Neural cell (in vitro differentiated cells): ENCODE data around the gene ACBD6. TPM values are rescaled to one million over a fixed set of nuclear protein-coding genes. Genes with fewer than 3 reads are reported as not detected.

Experiments
- H2AFZ ChIP-seq: fragments of 200-600, 300-800 bp; sonication (generic), shearing (Covaris generic); 2 replicates; pipeline ENCODE4 v1.6.0; 2014; ENCODE audit warnings: low read depth, mild to moderate bottlenecking, antibody characterized with exemption, low read length, moderate library complexity
- H3F3A ChIP-seq: fragments of 200-600 bp; shearing (Covaris generic); 2 replicates; pipeline ENCODE4 v1.6.1; 2016; ENCODE audit warnings: mild to moderate bottlenecking, moderate library complexity, mixed read lengths, antibody characterized with exemption, low read length; ENCODE audit not compliant: insufficient read depth, poor library complexity, severe bottlenecking
- H3K27ac ChIP-seq: fragments of 200-600, 300-800 bp; sonication (generic), shearing (Covaris generic); 2 replicates; pipeline ENCODE4 v1.5.1; 2014; ENCODE audit warnings: mild to moderate bottlenecking, low read length, moderate library complexity
- H3K27me3 ChIP-seq: fragments of 300-800, 200-600 bp; sonication (generic), shearing (Covaris generic); 2 replicates; pipeline ENCODE4 v1.6.0; 2014; ENCODE audit warnings: mild to moderate bottlenecking, low read depth, low read length, moderate library complexity; ENCODE audit not compliant: insufficient read depth
- H3K36me3 ChIP-seq: fragments of 300-800, 200-600 bp; sonication (generic), shearing (Covaris generic); 2 replicates; pipeline ENCODE4 v1.5.1; 2014; ENCODE audit warnings: mild to moderate bottlenecking, antibody characterized with exemption, low read length, moderate library complexity; ENCODE audit not compliant: insufficient read depth
- H3K4me2 ChIP-seq: fragments of 300-800, 200-600 bp; sonication (generic), shearing (Covaris generic); 2 replicates; pipeline ENCODE4 v1.6.0; 2014; ENCODE audit warnings: mild to moderate bottlenecking, low read length
- H3K4me3 ChIP-seq: fragments of 300-800, 200-600 bp; sonication (generic), shearing (Covaris generic); 2 replicates; pipeline ENCODE4 v1.5.1; 2014; ENCODE audit warnings: mild to moderate bottlenecking, low read length, moderate library complexity
- H3K79me2 ChIP-seq: fragments of 200-600 bp; shearing (Covaris generic); replicated peaks from 2 replicates; pipeline ENCODE4 v1.6.0; 2014; ENCODE audit warnings: mild to moderate bottlenecking, low read length, moderate library complexity; ENCODE audit not compliant: insufficient read depth
- H3K9ac ChIP-seq: fragments of 300-800, 200-600 bp; sonication (generic), shearing (Covaris generic); 2 replicates; pipeline ENCODE4 v1.6.1; 2016; ENCODE audit warnings: mild to moderate bottlenecking, low read length, mixed read lengths
- H3K9me2 ChIP-seq: fragments of 200-600 bp; shearing (Covaris generic); 2 replicates; pipeline ENCODE4 v1.6.1; 2016; ENCODE audit warnings: mild to moderate bottlenecking, low read length, mixed read lengths; ENCODE audit not compliant: insufficient read depth
- H3K9me3 ChIP-seq: fragments of 200-600, 300-800 bp; sonication (generic), shearing (Covaris generic); 2 replicates; pipeline ENCODE4 v1.6.1; 2016; ENCODE audit warnings: mild to moderate bottlenecking, mixed run types, low read length, moderate library complexity, mixed read lengths
- H4K20me1 ChIP-seq: fragments of 200-600 bp; shearing (Covaris generic); 2 replicates; pipeline ENCODE4 v1.6.1; 2016; ENCODE audit warnings: mild to moderate bottlenecking, mixed run types; ENCODE audit not compliant: insufficient read depth
- CTCF ChIP-seq: fragments of 450-650 bp; IDR thresholded peaks from 2 replicates; pipeline ENCODE4 v1.5.1; 2014; ENCODE audit warnings: antibody characterized with exemption, mild to moderate bottlenecking, moderate library complexity; ENCODE audit not compliant: poor library complexity, severe bottlenecking
- EP300 ChIP-seq: fragments of 450-650 bp; conservative IDR thresholded peaks from 2 replicates; pipeline ENCODE4 v1.6.1; 2014; ENCODE audit warnings: antibody characterized with exemption, mild to moderate bottlenecking, moderate library complexity; ENCODE audit not compliant: poor library complexity, severe bottlenecking
- EZH2 ChIP-seq: fragments of 200-600, 300-800 bp; shearing (Covaris generic), sonication (generic); IDR thresholded peaks from 2 replicates; pipeline ENCODE4 v1.6.1; 2014; ENCODE audit warnings: antibody characterized with exemption, low read length, borderline replicate concordance, mild to moderate bottlenecking; ENCODE audit not compliant: insufficient read depth, poor library complexity, severe bottlenecking
- MXI1 ChIP-seq: fragments of 450-650 bp; conservative IDR thresholded peaks from 2 replicates; pipeline ENCODE4 v1.6.1; 2014; ENCODE audit warnings: antibody characterized with exemption, mild to moderate bottlenecking; ENCODE audit not compliant: poor library complexity, severe bottlenecking
- POLR2AphosphoS5 ChIP-seq: IDR thresholded peaks from 2 replicates; pipeline ENCODE4 v1.6.1; 2012
- RAD21 ChIP-seq: fragments of 450-650 bp; conservative IDR thresholded peaks from 2 replicates; pipeline ENCODE4 v1.6.1; 2014; ENCODE audit warnings: antibody characterized with exemption, mild to moderate bottlenecking, moderate library complexity
- REST ChIP-seq: IDR thresholded peaks from 2 replicates; pipeline ENCODE4 v1.6.1; 2012; ENCODE audit warnings: borderline replicate concordance
- SMC3 ChIP-seq: fragments of 450-650 bp; conservative IDR thresholded peaks from 2 replicates; pipeline ENCODE4 v1.6.1; 2014; ENCODE audit warnings: antibody characterized with exemption, mild to moderate bottlenecking, moderate library complexity; ENCODE audit not compliant: poor library complexity
- TAF1 ChIP-seq: IDR thresholded peaks from 2 replicates; pipeline ENCODE4 v1.6.1; 2012; ENCODE audit warnings: low read depth
- polyA plus RNA-seq: library from polyadenylated mRNA; depleted of rRNA; stranded (reverse); fragments of >200 nt; gene quantifications from 2 replicates; pipeline ENCODE4 v1.2.3, GENCODE V29; 2014

Gene ACBD6
- polyA plus RNA-seq, 1 donor from 2014 or later: 92.4 TPM

DNA sequence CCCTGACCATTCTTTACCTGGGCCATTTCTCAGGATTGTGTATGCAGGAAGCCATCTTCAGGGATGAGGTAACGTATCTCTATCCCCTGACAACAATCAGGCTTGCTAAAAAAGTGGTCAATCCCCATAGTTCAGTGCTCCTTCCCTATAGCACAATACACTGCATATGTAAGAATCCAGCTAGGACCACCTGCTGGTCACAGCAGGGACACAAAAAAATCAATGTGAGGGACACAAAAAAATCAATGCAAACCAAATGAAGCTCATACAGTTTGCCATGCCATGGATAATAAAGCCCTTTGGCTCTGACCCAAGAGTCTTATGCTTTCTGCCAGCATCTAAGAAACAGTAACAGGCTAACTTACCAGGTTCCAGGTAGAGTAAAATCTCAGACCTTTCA is 16.3 kb downstream of the ACBD6 start:
- Histone ChIP-seq H3K9ac (no peak overlapping the region), H4K20me1 (no peaks in the 10 kb centered on the region), H3K9me3 (no peaks in the 10 kb centered on the region), H3K4me3 (no peak overlapping the region), H2AFZ (no peak overlapping the region), H3F3A (no peaks in the 10 kb centered on the region), H3K27me3 (no peaks in the 10 kb centered on the region), H3K27ac (no peak overlapping the region), H3K4me2 (no peak overlapping the region), H3K36me3 (peaks cover 5% of the 10 kb centered on the region), H3K9me2 (no peaks in the 10 kb centered on the region), H3K79me2 (no peaks in the 10 kb centered on the region)
- TF ChIP-seq TAF1 (no peak), MXI1 (no peak), POLR2AphosphoS5 (no peak), EZH2 (no peak), SMC3 (no peak), EP300 (no peak), RAD21 (no peak), CTCF (no peak), REST (no peak)

GRCh38 chr1:180484490-180484889 is 17.9 kb downstream of the ACBD6 start:
- no peak overlapping the region for H3K4me2 ChIP-seq
- H3F3A ChIP-seq: no peaks in the 10 kb centered on the region
- H4K20me1 ChIP-seq: no peaks in the 10 kb centered on the region
- no peak overlapping the region for H3K9ac ChIP-seq
- H3K79me2 ChIP-seq: no peaks in the 10 kb centered on the region
- TF ChIP-seq TAF1 (no peak), EZH2 (no peak), RAD21 (no peak), EP300 (no peak), SMC3 (no peak), REST (no peak), CTCF (no peak), POLR2AphosphoS5 (no peak), MXI1 (no peak)
- H2AFZ ChIP-seq: no peak overlapping the region
- no peak overlapping the region for H3K4me3 ChIP-seq
- H3K9me2 ChIP-seq: no peaks in the 10 kb centered on the region
- H3K27ac ChIP-seq: no peak overlapping the region
- peaks cover 5% of the 10 kb centered on the region for H3K36me3 ChIP-seq
- H3K9me3 ChIP-seq: no peaks in the 10 kb centered on the region
- no peaks in the 10 kb centered on the region for H3K27me3 ChIP-seq
